Fibroblast of mammary gland (primary cell): ENCODE measurements around the gene ZNF638.

Source experiments
- DNase-seq: peaks from one replicate; pipeline ENCODE4 v3.0.0-alpha.2; 2010; ENCODE audit warnings: low read depth
- H3K4me3 ChIP-seq: 2 replicates; pipeline ENCODE4 v1.5.1; 2011; ENCODE audit warnings: low read depth, mild to moderate bottlenecking, low read length, moderate library complexity; ENCODE audit not compliant: control insufficient read depth
- CTCF ChIP-seq: conservative IDR thresholded peaks from 2 replicates; pipeline ENCODE4 v1.5.1; 2011; ENCODE audit warnings: low read depth, low read length, inconsistent platforms; ENCODE audit not compliant: control insufficient read depth, insufficient read depth

Gene ZNF638

GRCh38 chr2:71467180-71467815 is 135.7 kb downstream of the ZNF638 start:
- TF ChIP-seq CTCF: no peak
- no peak for DNase-seq
- peak overlapping the region; percentile 48 for H3K4me3 ChIP-seq

- no peak overlapping the region for H3K4me3 ChIP-seq
- no peak for TF ChIP-seq CTCF
- no peak for DNase-seq
Observed at GRCh38 chr2:71468279-71469015, 136.9 kb downstream of the ZNF638 start.

- DNase-seq: no peak
- TF ChIP-seq CTCF: no peak
- no peak overlapping the region for H3K4me3 ChIP-seq
Observed at GRCh38 chr2:71469403-71470398, 138.1 kb downstream of the ZNF638 start.

GRCh38 chr2:71471276-71471675 is 139.7 kb downstream of the ZNF638 start:
- no peak for TF ChIP-seq CTCF
- DNase-seq: peak; percentile 13
- H3K4me3 ChIP-seq: no peak overlapping the region

GRCh38 chr2:71472019-71472418 is 140.4 kb downstream of the ZNF638 start:
- no peak for TF ChIP-seq CTCF
- no peak overlapping the region for H3K4me3 ChIP-seq
- no peak for DNase-seq

- no peak overlapping the region for H3K4me3 ChIP-seq
- TF ChIP-seq CTCF: no peak
- DNase-seq: no peak
Observed at GRCh38 chr2:71473346-71474031, 141.9 kb downstream of the ZNF638 start.
